ENCODE results near the gene STAB1. TPM values are rescaled to one million over a fixed set of nuclear protein-coding genes. Genes with fewer than 3 reads are reported as not detected.

Gene STAB1
- total RNA-seq, 1 donor from 2014 or later, result 0.42 TPM

DNA sequence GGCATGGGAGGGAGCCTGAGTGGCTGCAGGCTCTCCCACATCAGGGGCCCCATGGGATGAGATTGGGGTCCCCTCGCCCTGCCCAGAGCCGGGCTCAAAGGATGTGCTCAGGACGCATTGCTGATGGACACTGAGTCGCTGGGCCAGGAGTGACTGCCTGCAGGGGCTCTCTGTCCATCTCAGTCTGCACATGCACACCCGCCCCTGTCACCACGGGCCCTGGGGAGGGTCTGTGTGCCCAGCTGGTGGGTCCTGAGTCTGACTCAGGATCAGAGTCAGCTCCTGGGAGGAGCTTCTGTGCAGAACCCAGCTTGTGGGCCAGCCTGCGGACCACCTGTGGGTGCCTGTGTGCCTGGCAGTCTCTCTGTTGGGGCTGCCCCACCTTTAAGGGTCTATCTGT is 18.1 kb downstream of the STAB1 start:
- Histone ChIP-seq H3K4me3 (ENCODE audit: low read depth, low read length) (no peak overlapping the region), H3K27me3 (ENCODE audit: control insufficient read depth, insufficient read depth, low read length) (peaks cover 16% of the 10 kb centered on the region), H3K36me3 (ENCODE audit: control insufficient read depth, insufficient read depth, low read length) (no peaks in the 10 kb centered on the region)
- DNase-seq (ENCODE audit: low read depth), result no peak
- TF ChIP-seq, protein P1, sequence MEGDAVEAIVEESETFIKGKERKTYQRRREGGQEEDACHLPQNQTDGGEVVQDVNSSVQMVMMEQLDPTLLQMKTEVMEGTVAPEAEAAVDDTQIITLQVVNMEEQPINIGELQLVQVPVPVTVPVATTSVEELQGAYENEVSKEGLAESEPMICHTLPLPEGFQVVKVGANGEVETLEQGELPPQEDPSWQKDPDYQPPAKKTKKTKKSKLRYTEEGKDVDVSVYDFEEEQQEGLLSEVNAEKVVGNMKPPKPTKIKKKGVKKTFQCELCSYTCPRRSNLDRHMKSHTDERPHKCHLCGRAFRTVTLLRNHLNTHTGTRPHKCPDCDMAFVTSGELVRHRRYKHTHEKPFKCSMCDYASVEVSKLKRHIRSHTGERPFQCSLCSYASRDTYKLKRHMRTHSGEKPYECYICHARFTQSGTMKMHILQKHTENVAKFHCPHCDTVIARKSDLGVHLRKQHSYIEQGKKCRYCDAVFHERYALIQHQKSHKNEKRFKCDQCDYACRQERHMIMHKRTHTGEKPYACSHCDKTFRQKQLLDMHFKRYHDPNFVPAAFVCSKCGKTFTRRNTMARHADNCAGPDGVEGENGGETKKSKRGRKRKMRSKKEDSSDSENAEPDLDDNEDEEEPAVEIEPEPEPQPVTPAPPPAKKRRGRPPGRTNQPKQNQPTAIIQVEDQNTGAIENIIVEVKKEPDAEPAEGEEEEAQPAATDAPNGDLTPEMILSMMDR (IDR thresholded peaks at IDR 0.05; ENCODE audit: insufficient read depth, low read length, poor library complexity, severe bottlenecking), result no peak

DNA sequence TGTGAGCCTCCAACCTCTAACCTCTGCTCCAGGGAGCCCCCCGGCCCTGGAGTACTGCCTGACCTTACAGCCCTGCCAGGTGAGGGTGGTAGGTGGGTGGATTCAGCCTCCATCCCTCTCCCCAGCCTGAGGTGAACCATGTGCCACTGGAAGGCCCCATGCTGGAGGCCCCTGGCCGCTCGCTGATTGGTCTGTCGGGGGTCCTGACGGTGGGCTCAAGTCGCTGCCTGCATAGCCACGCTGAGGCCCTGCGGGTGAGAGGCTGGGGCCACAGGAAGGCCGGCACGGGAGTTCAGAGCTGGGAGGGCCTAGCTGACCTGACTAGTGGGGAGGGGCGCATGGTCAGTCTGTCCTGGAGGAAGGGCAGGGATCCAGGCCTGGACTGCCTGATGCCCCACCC is 19.4 kb downstream of the STAB1 start:
- Histone ChIP-seq H3K36me3 (ENCODE audit: control insufficient read depth, insufficient read depth, low read length) (no peaks in the 10 kb centered on the region), H3K4me3 (ENCODE audit: low read depth, low read length) (no peak overlapping the region), H3K27me3 (ENCODE audit: control insufficient read depth, insufficient read depth, low read length) (peaks cover 16% of the 10 kb centered on the region)
- TF ChIP-seq, protein P1 (IDR thresholded peaks at IDR 0.05; ENCODE audit: insufficient read depth, low read length, poor library complexity, severe bottlenecking), result no peak
- DNase-seq (ENCODE audit: low read depth), result no peak

DNA sequence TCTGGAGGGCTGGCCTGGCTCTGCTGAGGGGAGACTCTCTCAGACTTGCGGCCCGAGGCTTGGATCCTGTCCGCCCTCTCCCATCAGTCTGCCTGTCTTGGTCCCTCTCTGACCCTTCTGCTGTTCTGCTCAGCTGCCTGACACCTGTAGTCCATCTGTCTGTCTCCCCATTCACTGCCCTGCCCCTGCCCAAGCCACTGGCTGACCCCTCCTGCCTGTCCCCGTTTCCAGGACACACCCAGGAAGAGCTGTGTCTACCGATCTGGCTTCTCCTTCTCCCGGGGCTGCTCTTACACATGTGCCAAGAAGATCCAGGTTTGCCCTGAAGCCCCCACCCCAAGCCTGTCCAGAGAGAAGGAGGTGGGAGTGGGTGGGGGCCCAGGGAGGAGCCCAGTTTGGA is 20.1 kb downstream of the STAB1 start:
- no peaks in the 10 kb centered on the region for H3K36me3 ChIP-seq (ENCODE audit: control insufficient read depth, insufficient read depth, low read length)
- TF ChIP-seq, protein P1 (IDR thresholded peaks at IDR 0.05; ENCODE audit: insufficient read depth, low read length, poor library complexity, severe bottlenecking), result no peak
- H3K27me3 ChIP-seq (ENCODE audit: control insufficient read depth, insufficient read depth, low read length), result peaks cover 16% of the 10 kb centered on the region
- no peak for DNase-seq (ENCODE audit: low read depth)
- H3K4me3 ChIP-seq (ENCODE audit: low read depth, low read length), result no peak overlapping the region

DNA sequence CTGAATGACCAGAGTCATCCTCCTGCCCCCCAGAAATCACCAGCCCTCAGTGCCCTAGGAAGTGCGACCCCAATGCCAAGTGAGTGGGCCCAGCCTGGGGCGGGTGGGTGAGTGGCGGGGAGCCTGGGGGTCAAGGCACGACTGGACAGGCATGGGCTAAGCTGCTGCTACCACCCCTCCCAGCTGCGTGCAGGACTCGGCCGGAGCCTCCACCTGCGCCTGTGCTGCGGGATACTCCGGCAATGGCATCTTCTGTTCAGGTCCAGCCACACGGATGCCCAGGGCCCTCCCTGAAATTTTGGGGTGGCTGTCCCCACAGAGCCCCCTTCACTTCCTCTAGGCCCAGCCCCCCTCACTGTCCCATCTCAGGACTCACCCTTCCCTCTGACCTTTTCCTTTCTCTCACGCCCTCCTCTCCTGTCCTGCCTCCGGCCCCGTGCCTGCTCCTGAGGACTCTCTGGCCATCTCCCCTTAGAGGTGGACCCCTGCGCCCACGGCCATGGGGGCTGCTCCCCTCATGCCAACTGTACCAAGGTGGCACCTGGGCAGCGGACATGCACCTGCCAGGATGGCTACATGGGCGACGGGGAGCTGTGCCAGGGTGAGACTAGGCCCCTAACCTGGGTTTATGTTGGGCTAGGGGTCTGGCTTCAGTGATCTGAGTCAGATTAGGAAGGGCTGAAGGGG is 21.5 kb downstream of the STAB1 start:
- Histone ChIP-seq H3K27me3 (ENCODE audit: control insufficient read depth, insufficient read depth, low read length) (peaks cover 15% of the 10 kb centered on the region), H3K36me3 (ENCODE audit: control insufficient read depth, insufficient read depth, low read length) (no peaks in the 10 kb centered on the region), H3K4me3 (ENCODE audit: low read depth, low read length) (no peak overlapping the region)
- TF ChIP-seq, protein P1 (IDR thresholded peaks at IDR 0.05; ENCODE audit: insufficient read depth, low read length, poor library complexity, severe bottlenecking), result no peak
- no peak for DNase-seq (ENCODE audit: low read depth)

DNA sequence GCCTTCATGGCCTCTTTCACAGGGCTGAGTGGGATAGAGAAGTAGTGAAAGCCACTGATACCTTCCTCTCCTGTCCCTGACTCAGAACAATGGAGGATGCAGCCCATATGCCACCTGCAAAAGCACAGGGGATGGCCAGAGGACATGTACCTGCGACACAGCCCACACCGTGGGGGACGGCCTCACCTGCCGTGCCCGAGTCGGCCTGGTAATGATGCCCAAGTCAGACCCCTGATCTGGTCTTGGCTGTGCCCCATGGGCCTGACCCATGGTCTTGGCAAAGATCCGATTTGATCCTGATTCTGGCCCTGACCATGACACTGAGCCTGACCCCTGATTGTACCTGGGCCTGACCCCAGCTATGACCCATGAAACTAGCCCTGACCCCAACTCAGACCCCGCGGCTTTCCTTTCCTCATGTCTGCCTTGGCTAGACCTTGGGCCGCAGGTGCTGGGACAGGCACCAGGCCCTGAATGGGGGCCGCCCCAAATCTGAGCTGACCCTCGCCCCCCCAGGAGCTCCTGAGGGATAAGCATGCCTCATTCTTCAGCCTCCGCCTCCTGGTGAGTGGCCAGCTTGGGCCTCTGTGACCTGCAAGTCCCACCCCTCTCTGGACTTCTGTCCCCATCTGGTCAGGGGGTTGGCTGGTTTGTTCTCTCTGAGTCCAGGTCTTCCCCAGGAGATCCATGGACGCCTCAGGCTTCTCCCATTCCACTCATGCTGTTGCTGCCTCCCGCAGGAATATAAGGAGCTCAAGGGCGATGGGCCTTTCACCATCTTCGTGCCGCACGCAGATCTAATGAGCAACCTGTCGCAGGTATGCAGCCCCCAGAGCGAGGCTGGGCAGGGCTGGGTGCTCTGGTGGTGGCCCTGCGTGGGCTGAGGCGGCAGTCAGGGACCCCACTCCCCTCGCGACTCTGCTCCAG is 22.9 kb downstream of the STAB1 start:
- TF ChIP-seq, protein P1 (IDR thresholded peaks at IDR 0.05; ENCODE audit: insufficient read depth, low read length, poor library complexity, severe bottlenecking), result no peak
- no peak for DNase-seq (ENCODE audit: low read depth)
- H3K4me3 ChIP-seq (ENCODE audit: low read depth, low read length), result no peak overlapping the region
- no peaks in the 10 kb centered on the region for H3K36me3 ChIP-seq (ENCODE audit: control insufficient read depth, insufficient read depth, low read length)
- peaks cover 9% of the 10 kb centered on the region for H3K27me3 ChIP-seq (ENCODE audit: control insufficient read depth, insufficient read depth, low read length)
